Measurements from ENCODE around the gene FAM76A.
A peak's percentile ranks its signal among the peaks of the same experiment; 100 is the strongest.
"Not testable (repeated sequence)": the region's sequence is repeated elsewhere in the genome, so short reads cannot be mapped to it uniquely, and the experiment has no call there.

The FAM76A gene

GRCh38 chr1:27725374-27726172, at the start of gene FAM76A:
Gene FAM76A (plus strand): TSS chr1:27725961. CDS start chr1:27726081, 120 bp downstream.
- DNase-seq = peak; percentile 100

- DNase-seq = no peak
These were observed 49.4 kb upstream of the FAM76A start for GRCh38 chr1:27676410-27676809.

GRCh38 chr1:27678747-27679146, 47.0 kb upstream of the FAM76A start:
- DNase-seq = no peak

- not testable (repeated sequence) for DNase-seq
These were observed 45.5 kb upstream of the FAM76A start for GRCh38 chr1:27680225-27680791.

GRCh38 chr1:27681580-27681979, 44.2 kb upstream of the FAM76A start:
- not testable (repeated sequence) for DNase-seq

GRCh38 chr1:27682351-27682944, 43.3 kb upstream of the FAM76A start:
- no peak for DNase-seq

- DNase-seq = no peak
These were observed 41.6 kb upstream of the FAM76A start for GRCh38 chr1:27684176-27684575.

GRCh38 chr1:27686223-27686990, 39.4 kb upstream of the FAM76A start:
- DNase-seq = peak; percentile 52

- DNase-seq = no peak
These were observed 37.9 kb upstream of the FAM76A start for GRCh38 chr1:27687906-27688305.

GRCh38 chr1:27689423-27690173, 36.2 kb upstream of the FAM76A start:
- no peak for DNase-seq

GRCh38 chr1:27690183-27690582, 35.6 kb upstream of the FAM76A start:
- DNase-seq = no peak

- not testable (repeated sequence) for DNase-seq
These were observed 28.9 kb upstream of the FAM76A start for GRCh38 chr1:27696835-27697234.

- no peak for DNase-seq
These were observed 20.8 kb upstream of the FAM76A start for GRCh38 chr1:27704958-27705357.

GRCh38 chr1:27705545-27705944, 20.2 kb upstream of the FAM76A start:
- no peak for DNase-seq

GRCh38 chr1:27710574-27710973, 15.2 kb upstream of the FAM76A start:
- DNase-seq = no peak

GRCh38 chr1:27713139-27713725, 12.5 kb upstream of the FAM76A start:
- DNase-seq = no peak

- no peak for DNase-seq
These were observed 11.8 kb upstream of the FAM76A start for GRCh38 chr1:27713869-27714513.

GRCh38 chr1:27716262-27716895, 9.4 kb upstream of the FAM76A start:
- no peak for DNase-seq

- no peak for DNase-seq
These were observed 6.2 kb upstream of the FAM76A start for GRCh38 chr1:27719286-27720251.

GRCh38 chr1:27724961-27725373, 794 bp upstream of the FAM76A start:
- peak; percentile 95 for DNase-seq
